Measurements from ENCODE around the gene F10.

GRCh38 chr13:113083402-113084061 lies 39.1 kb upstream of the F10 start:
- TF ChIP-seq CTCF (conservative IDR thresholded peaks at IDR 0.05; ENCODE audit: low read depth, low read length) (no peak), EZH2 (IDR thresholded peaks at IDR 0.05; ENCODE audit: borderline replicate concordance, low read depth, low read length, poor library complexity, severe bottlenecking) (no peak)

All from A673 (cell line).